Endothelial cell of umbilical vein (primary cell): ENCODE measurements around the gene CRTC1.

Source experiments
- POLR2A ChIP-seq: IDR thresholded peaks from 2 replicates; pipeline ENCODE4 v1.6.1; 2012; ENCODE audit warnings: low read depth, mild to moderate bottlenecking, control low read depth, low read length
- TF ChIP-seq, protein P1 (sequence below), 2 donors: IDR thresholded peaks; 1 replicate in 1 of 2; 2 replicates in 1 of 2; pipeline ENCODE4 v1.5.1; 2011; ENCODE audit warnings: low read length in 2 of 2, mild to moderate bottlenecking in 2 of 2, moderate library complexity in 2 of 2, control low read depth in 1 of 2, inconsistent platforms in 1 of 2, low read depth in 1 of 2; ENCODE audit not compliant: insufficient read depth in 1 of 2; ENCODE audit errors: extremely low read depth in 1 of 2

DNA sequence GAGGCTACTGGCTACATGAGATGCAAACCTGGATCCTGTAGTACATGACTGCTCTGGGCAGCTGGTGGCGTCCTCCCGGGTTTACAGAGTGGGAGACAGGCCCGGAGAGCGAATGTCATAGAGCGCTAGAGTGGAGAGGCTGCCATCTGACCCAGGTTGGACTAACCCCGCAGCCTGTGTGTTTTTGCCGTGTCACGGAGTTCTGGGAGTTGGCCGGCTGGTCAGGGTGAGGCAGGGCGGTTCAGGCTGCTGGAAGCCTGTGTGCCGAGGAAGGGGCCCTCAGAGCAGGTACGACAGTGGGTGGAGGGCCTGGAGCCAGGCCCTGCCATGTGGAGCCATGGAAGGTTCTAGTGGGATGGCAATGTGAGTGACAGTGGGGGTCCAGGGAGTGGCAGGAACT lies 12.5 kb downstream of the CRTC1 start:
- TF ChIP-seq, protein P1, sequence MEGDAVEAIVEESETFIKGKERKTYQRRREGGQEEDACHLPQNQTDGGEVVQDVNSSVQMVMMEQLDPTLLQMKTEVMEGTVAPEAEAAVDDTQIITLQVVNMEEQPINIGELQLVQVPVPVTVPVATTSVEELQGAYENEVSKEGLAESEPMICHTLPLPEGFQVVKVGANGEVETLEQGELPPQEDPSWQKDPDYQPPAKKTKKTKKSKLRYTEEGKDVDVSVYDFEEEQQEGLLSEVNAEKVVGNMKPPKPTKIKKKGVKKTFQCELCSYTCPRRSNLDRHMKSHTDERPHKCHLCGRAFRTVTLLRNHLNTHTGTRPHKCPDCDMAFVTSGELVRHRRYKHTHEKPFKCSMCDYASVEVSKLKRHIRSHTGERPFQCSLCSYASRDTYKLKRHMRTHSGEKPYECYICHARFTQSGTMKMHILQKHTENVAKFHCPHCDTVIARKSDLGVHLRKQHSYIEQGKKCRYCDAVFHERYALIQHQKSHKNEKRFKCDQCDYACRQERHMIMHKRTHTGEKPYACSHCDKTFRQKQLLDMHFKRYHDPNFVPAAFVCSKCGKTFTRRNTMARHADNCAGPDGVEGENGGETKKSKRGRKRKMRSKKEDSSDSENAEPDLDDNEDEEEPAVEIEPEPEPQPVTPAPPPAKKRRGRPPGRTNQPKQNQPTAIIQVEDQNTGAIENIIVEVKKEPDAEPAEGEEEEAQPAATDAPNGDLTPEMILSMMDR (IDR thresholded peaks at IDR 0.05; ENCODE audit: extremely low read depth in 1 of 2, insufficient read depth in 1 of 2, low read depth in 1 of 2, low read length in 2 of 2): no peak
- no peak for TF ChIP-seq POLR2A
